OCI-LY1 (cell line): ENCODE results near the gene RAPGEF5.

Experiments
- H2AFZ ChIP-seq: fragments of 200-600 bp; sonication (generic), shearing (Covaris generic); 2 replicates; pipeline ENCODE4 v1.6.0; 2014; ENCODE audit warnings: antibody characterized with exemption, mild to moderate bottlenecking, low read length
- H3F3A ChIP-seq: fragments of 200-600 bp; sonication (generic), shearing (Covaris generic); 2 replicates; pipeline ENCODE4 v1.6.0; 2014; ENCODE audit warnings: mild to moderate bottlenecking, antibody characterized with exemption, low read length, moderate library complexity; ENCODE audit not compliant: insufficient read depth
- H3K27ac ChIP-seq: fragments of 200-600 bp; sonication (generic); 2 replicates; pipeline ENCODE4 v1.5.1; 2014; ENCODE audit warnings: low read length, mixed run types, mild to moderate bottlenecking, low read depth; ENCODE audit not compliant: poor library complexity, severe bottlenecking
- H3K27me3 ChIP-seq: fragments of 200-600 bp; sonication (generic); 2 replicates; pipeline ENCODE4 v1.6.0; 2014; ENCODE audit warnings: antibody characterized with exemption, mild to moderate bottlenecking, low read length, moderate library complexity; ENCODE audit not compliant: insufficient read depth
- H3K36me3 ChIP-seq: fragments of 200-600 bp; sonication (generic); 2 replicates; pipeline ENCODE4 v1.6.1; 2014; ENCODE audit warnings: mild to moderate bottlenecking, antibody characterized with exemption, low read length, moderate library complexity, mixed read lengths; ENCODE audit not compliant: insufficient read depth
- H3K4me1 ChIP-seq: fragments of 200-600 bp; sonication (generic); 2 replicates; pipeline ENCODE4 v1.5.1; 2014; ENCODE audit warnings: mild to moderate bottlenecking, low read length, moderate library complexity; ENCODE audit not compliant: insufficient read depth, severe bottlenecking
- H3K4me2 ChIP-seq: fragments of 200-600 bp; sonication (generic), shearing (Covaris generic); 2 replicates; pipeline ENCODE4 v1.6.1; 2014; ENCODE audit warnings: low read length
- H3K4me3 ChIP-seq: fragments of 200-600 bp; sonication (generic); 2 replicates; pipeline ENCODE4 v1.5.1; 2014; ENCODE audit warnings: low read length, low read depth, mild to moderate bottlenecking, mixed read lengths; ENCODE audit not compliant: poor library complexity, severe bottlenecking
- H3K79me2 ChIP-seq: fragments of 200-600 bp; shearing (Covaris generic); 2 replicates; pipeline ENCODE4 v1.6.1; 2016; ENCODE audit warnings: mixed run types, low read length, mixed read lengths; ENCODE audit not compliant: insufficient read depth
- H3K9ac ChIP-seq: fragments of 200-600 bp; sonication (generic), shearing (Covaris generic); 2 replicates; pipeline ENCODE4 v1.6.1; 2014; ENCODE audit warnings: mild to moderate bottlenecking, low read length, mixed read lengths
- H3K9me2 ChIP-seq: fragments of 200-600 bp; sonication (generic), shearing (Covaris generic); 2 replicates; pipeline ENCODE4 v1.6.1; 2014; ENCODE audit warnings: low read depth, mild to moderate bottlenecking, low read length, mixed read lengths
- H3K9me3 ChIP-seq: fragments of 200-600 bp; shearing (Covaris generic); 2 replicates; pipeline ENCODE4 v1.6.1; 2014; ENCODE audit warnings: low read length, mixed read lengths
- H4K20me1 ChIP-seq: fragments of 200-600 bp; sonication (generic), shearing (Covaris generic); 2 replicates; pipeline ENCODE4 v1.6.0; 2016; ENCODE audit warnings: mild to moderate bottlenecking, low read length; ENCODE audit not compliant: insufficient read depth
- EZH2 ChIP-seq: fragments of 200-600 bp; sonication (generic), shearing (Covaris generic); IDR thresholded peaks from 2 replicates; pipeline ENCODE4 v1.8.0; 2017; ENCODE audit warnings: borderline replicate concordance, mixed run types, mild to moderate bottlenecking, antibody characterized with exemption, low read length, moderate library complexity, mixed read lengths
- TF ChIP-seq, protein P1 (sequence below): fragments of 200-600 bp; sonication (generic), shearing (Covaris generic); IDR thresholded peaks from 2 replicates; pipeline ENCODE4 v1.5.1; 2017; ENCODE audit warnings: mild to moderate bottlenecking, antibody characterized with exemption, low read length, moderate library complexity, mixed read lengths

The RAPGEF5 gene

DNA sequence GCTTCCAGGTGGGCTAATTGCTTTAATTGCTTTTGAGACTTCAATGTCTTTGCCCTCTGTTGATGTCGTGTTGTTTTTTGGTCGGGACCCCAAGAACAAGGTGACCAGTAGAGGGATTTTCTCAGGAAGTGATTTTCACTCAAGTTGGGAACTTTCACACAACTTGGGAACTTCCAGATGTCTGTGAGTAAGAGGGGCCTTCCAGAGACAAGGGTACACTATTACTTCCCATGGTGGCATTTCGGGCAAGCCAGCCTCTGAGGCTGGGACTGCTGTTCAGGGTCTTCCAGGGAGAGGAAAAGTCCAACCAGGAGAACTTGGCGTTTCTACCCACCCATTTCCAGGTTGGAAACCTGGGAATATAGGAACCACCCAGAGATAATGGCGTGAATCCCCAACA is 241.3 kb downstream of the RAPGEF5 start:
- no peaks in the 10 kb centered on the region for H3K79me2 ChIP-seq
- no peak overlapping the region for H3K27ac ChIP-seq
- no peaks in the 10 kb centered on the region for H4K20me1 ChIP-seq
- H3F3A ChIP-seq, result 0 out of 2 replicates have a peak, but pooled peaks cover under 1% of the 10 kb centered on the region
- TF ChIP-seq, protein P1, sequence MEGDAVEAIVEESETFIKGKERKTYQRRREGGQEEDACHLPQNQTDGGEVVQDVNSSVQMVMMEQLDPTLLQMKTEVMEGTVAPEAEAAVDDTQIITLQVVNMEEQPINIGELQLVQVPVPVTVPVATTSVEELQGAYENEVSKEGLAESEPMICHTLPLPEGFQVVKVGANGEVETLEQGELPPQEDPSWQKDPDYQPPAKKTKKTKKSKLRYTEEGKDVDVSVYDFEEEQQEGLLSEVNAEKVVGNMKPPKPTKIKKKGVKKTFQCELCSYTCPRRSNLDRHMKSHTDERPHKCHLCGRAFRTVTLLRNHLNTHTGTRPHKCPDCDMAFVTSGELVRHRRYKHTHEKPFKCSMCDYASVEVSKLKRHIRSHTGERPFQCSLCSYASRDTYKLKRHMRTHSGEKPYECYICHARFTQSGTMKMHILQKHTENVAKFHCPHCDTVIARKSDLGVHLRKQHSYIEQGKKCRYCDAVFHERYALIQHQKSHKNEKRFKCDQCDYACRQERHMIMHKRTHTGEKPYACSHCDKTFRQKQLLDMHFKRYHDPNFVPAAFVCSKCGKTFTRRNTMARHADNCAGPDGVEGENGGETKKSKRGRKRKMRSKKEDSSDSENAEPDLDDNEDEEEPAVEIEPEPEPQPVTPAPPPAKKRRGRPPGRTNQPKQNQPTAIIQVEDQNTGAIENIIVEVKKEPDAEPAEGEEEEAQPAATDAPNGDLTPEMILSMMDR, result no peak
- no peak for TF ChIP-seq EZH2
- H3K9me2 ChIP-seq, result no peaks in the 10 kb centered on the region
- peaks cover 2% of the 10 kb centered on the region for H3K4me1 ChIP-seq
- no peaks in the 10 kb centered on the region for H3K27me3 ChIP-seq
- no peaks in the 10 kb centered on the region for H3K9me3 ChIP-seq
- no peak overlapping the region for H2AFZ ChIP-seq
- H3K4me2 ChIP-seq, result no peak overlapping the region
- H3K4me3 ChIP-seq, result no peak overlapping the region
- no peak overlapping the region for H3K9ac ChIP-seq
- H3K36me3 ChIP-seq, result peaks cover 8% of the 10 kb centered on the region; the same call in 1 of the 2 replicates

DNA sequence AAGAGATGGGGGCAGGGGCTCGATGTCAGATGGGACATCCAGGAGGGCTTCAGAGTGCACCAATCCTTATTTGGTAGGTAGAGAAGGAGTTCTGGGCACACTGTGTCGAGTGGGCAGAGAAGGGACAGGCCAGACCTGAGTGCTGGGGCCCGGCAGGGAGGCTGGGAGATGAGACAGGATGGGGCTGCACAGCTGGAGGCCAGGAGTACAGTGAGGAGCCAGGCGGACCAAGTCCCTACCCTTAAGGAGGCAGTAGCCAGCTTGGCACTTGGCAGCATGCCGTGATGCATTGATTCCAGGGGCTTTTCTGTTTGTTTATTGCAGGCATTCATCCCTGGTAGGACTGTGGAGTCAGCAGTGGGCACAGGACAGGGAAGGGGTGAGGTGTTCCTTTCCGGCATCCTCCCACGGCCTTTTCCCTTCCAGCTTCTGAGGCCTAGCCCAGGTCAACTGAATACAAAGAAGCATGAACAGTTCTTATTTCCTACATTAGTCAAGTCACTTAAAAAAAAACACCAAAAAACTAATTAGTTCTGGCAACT is 242.4 kb downstream of the RAPGEF5 start:
- 0 out of 2 replicates have a peak, but pooled peaks cover 3% of the 10 kb centered on the region for H3F3A ChIP-seq
- H3K4me2 ChIP-seq, result no peak overlapping the region
- TF ChIP-seq, protein P1, result no peak
- TF ChIP-seq EZH2, result no peak
- peaks cover 8% of the 10 kb centered on the region; the same call in 1 of the 2 replicates for H3K36me3 ChIP-seq
- no peak overlapping the region for H2AFZ ChIP-seq
- H3K9me2 ChIP-seq, result no peaks in the 10 kb centered on the region
- no peaks in the 10 kb centered on the region for H3K27me3 ChIP-seq
- H4K20me1 ChIP-seq, result no peaks in the 10 kb centered on the region
- no peaks in the 10 kb centered on the region for H3K9me3 ChIP-seq
- no peak overlapping the region for H3K27ac ChIP-seq
- H3K9ac ChIP-seq, result no peak overlapping the region
- peaks cover 6% of the 10 kb centered on the region for H3K4me1 ChIP-seq
- no peaks in the 10 kb centered on the region for H3K79me2 ChIP-seq
- H3K4me3 ChIP-seq, result no peak overlapping the region

DNA sequence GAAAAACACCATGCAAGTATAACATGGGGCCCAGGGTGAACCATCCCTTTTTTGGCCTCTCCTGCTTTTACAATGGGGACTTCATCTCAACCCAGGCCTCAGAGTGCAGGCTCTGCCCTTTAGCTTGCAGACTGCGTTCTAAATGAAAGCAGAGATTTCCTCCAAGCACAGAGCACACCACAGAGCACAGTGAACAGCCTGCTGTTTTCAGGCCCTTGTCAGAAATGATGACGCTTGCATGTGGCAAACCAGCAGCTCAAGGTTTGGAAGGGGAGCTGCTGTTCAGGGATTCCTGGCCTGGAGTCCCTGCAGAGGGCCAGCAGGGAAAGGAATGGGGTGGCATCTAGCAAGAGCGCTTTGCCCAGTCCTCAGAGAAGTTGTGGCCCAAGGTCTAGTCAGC is 243.9 kb downstream of the RAPGEF5 start:
- H4K20me1 ChIP-seq, result no peaks in the 10 kb centered on the region
- H2AFZ ChIP-seq, result no peak overlapping the region
- TF ChIP-seq, protein P1, result no peak
- no peak for TF ChIP-seq EZH2
- 0 out of 2 replicates have a peak, but pooled peaks cover 3% of the 10 kb centered on the region for H3F3A ChIP-seq
- H3K9me3 ChIP-seq, result no peaks in the 10 kb centered on the region
- no peaks in the 10 kb centered on the region for H3K27me3 ChIP-seq
- peaks cover 8% of the 10 kb centered on the region; the same call in 1 of the 2 replicates for H3K36me3 ChIP-seq
- H3K27ac ChIP-seq, result no peak overlapping the region
- H3K9ac ChIP-seq, result no peak overlapping the region
- no peak overlapping the region for H3K4me2 ChIP-seq
- H3K4me1 ChIP-seq, result peaks cover 6% of the 10 kb centered on the region
- H3K79me2 ChIP-seq, result no peaks in the 10 kb centered on the region
- no peak overlapping the region for H3K4me3 ChIP-seq
- no peaks in the 10 kb centered on the region for H3K9me2 ChIP-seq
